ENCODE results near the gene CDH4.

GRCh38 chr20:61345656-61346055 is 93.6 kb downstream of the CDH4 start:
- TF ChIP-seq CHD1 (IDR thresholded peaks at IDR 0.05; ENCODE audit: low read depth, low read length) (no peak), CTCF (conservative IDR thresholded peaks at IDR 0.05; ENCODE audit: low read depth, low read length) (no peak), RAD21 (IDR thresholded peaks at IDR 0.05; ENCODE audit: low read length) (no peak), SMC3 (IDR thresholded peaks at IDR 0.05; ENCODE audit: low read depth, low read length) (no peak), POLR2A (IDR thresholded peaks at IDR 0.05; ENCODE audit: low read depth, low read length) (no peak), FOS (IDR thresholded peaks at IDR 0.05; ENCODE audit: low read depth, low read length) (no peak), MAFK (IDR thresholded peaks at IDR 0.05; ENCODE audit: low read depth, low read length) (no peak), MXI1 (IDR thresholded peaks at IDR 0.05; ENCODE audit: borderline replicate concordance, low read depth, low read length) (no peak), BHLHE40 (IDR thresholded peaks at IDR 0.05; ENCODE audit: low read depth, low read length) (no peak), RFX5 (IDR thresholded peaks at IDR 0.05; ENCODE audit: low read depth, low read length) (no peak), ELK1 (IDR thresholded peaks at IDR 0.05; ENCODE audit: borderline replicate concordance, low read depth, low read length) (no peak), NFE2L2 (IDR thresholded peaks at IDR 0.05; ENCODE audit: low read depth, low read length) (no peak)
- TF ChIP-seq, protein P1, sequence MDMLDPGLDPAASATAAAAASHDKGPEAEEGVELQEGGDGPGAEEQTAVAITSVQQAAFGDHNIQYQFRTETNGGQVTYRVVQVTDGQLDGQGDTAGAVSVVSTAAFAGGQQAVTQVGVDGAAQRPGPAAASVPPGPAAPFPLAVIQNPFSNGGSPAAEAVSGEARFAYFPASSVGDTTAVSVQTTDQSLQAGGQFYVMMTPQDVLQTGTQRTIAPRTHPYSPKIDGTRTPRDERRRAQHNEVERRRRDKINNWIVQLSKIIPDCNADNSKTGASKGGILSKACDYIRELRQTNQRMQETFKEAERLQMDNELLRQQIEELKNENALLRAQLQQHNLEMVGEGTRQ (IDR thresholded peaks at IDR 0.05; ENCODE audit: low read depth, low read length) = no peak

Measured in IMR-90 (cell line).